Esophagus muscularis mucosa (tissue), 4 donors: ENCODE results near the gene FOXF1. TPM values are rescaled to one million over a fixed set of nuclear protein-coding genes. Genes with fewer than 3 reads are reported as not detected.
A peak's percentile ranks its signal among the peaks of the same experiment; 100 is the strongest.

Experiments
- DNase-seq: peaks from one replicate; pipeline ENCODE4 v3.0.0-alpha.2; 2017; ENCODE audit errors: extremely low spot score
- H3K27ac ChIP-seq, 4 donors: fragments of 200-600 bp; sonication (generic); replicated peaks in 1 of 4; 1 replicate in 3 of 4; 2 replicates in 1 of 4; pipeline ENCODE4 v1.5.1; 2016 to 2019; ENCODE audit warnings: mild to moderate bottlenecking in 1 of 4
- H3K27me3 ChIP-seq, 4 donors: fragments of 200-600 bp; sonication (generic); one replicate each; pipeline versions ENCODE4 v1.5.1 to v1.6.0; 2016 to 2019
- H3K36me3 ChIP-seq, 4 donors: fragments of 200-600 bp; sonication (generic); one replicate each; pipeline ENCODE4 v1.5.1; 2016 to 2019
- H3K4me1 ChIP-seq, 4 donors: fragments of 200-600 bp; sonication (generic); one replicate each; pipeline ENCODE4 v1.5.1; 2016 to 2019
- H3K4me3 ChIP-seq, 4 donors: fragments of 200-600 bp; sonication (generic); 1 replicate in 2 of 4; 2 replicates in 2 of 4; pipeline ENCODE4 v1.5.1; 2016 to 2019; ENCODE audit warnings: mild to moderate bottlenecking in 4 of 4, moderate library complexity in 1 of 4
- H3K9me3 ChIP-seq, 4 donors: fragments of 200-600 bp; sonication (generic); 1 replicate in 3 of 4; 2 replicates in 1 of 4; pipeline ENCODE4 v1.5.1; 2016 to 2019
- CTCF ChIP-seq, 3 experiments: fragments of 200-600 bp in 2 of 3; fragments of 450-650 bp in 1 of 3; sonication (generic) in 2 of 3; IDR thresholded peaks; one replicate each; pipeline ENCODE4 v1.5.1; 2017 to 2019; ENCODE audit warnings: antibody characterized with exemption in 3 of 3, mild to moderate bottlenecking in 2 of 3, moderate library complexity in 1 of 3
- EP300 ChIP-seq: sonication (generic); formaldehyde crosslinking; IDR thresholded peaks from one replicate; pipeline ENCODE4 v1.6.1; 2017; ENCODE audit warnings: antibody characterized with exemption
- POLR2A ChIP-seq: fragments of 450-650 bp; IDR thresholded peaks from one replicate; pipeline ENCODE4 v1.6.1; 2017; ENCODE audit warnings: antibody characterized with exemption, moderate library complexity, mild to moderate bottlenecking, low read depth
- POLR2AphosphoS5 ChIP-seq, 2 donors: sonication (generic); formaldehyde crosslinking; IDR thresholded peaks; one replicate each; pipeline ENCODE4 v1.6.1; 2017; ENCODE audit warnings: antibody characterized with exemption in 2 of 2
- WGBS: methylation state at CpG from one replicate; pipeline ENCODE4 v1.1.5; 2018; 5-methylcytosine and 5-hydroxymethylcytosine counted together
- intact Hi-C: fragments of 100-400 bp; cut with DNase I; formaldehyde crosslinking; loops from one replicate; pipeline ENCODE4 v1.15.1; 2023
- total RNA-seq, 4 donors: library from RNA; depleted of rRNA; stranded (reverse); fragments of >200 nt; gene quantifications; one replicate each; pipeline versions ENCODE4 v1.1.0 to v1.2.1, GENCODE V29; 2016

FOXF1 gene
- total RNA-seq, 4 donors from 2014 or later, result 40.7 to 94.5 (median 69.3) TPM

- Histone ChIP-seq H3K9me3 (no peaks in the 10 kb centered on the region), H3K27ac (no peak overlapping the region), H3K4me1 (peaks cover 8 to 31% (median 26%) of the 10 kb centered on the region in 4 donors), H3K36me3 (peaks cover 8 to 38% (median 23%) of the 10 kb centered on the region in 4 donors), H3K27me3 (peaks cover 0 to 6% (median 0%) of the 10 kb centered on the region in 4 donors), H3K4me3 (no peak overlapping the region)
- TF ChIP-seq POLR2A, result no peak
- TF ChIP-seq EP300, result no peak
- intact Hi-C loops, result no loop called here
- WGBS, result 92% methylated on average over 15 of the region's 22 CpGs
- DNase-seq, result no peak
Observed at GRCh38 chr16:86553356-86553755, 43.0 kb downstream of the FOXF1 start.

DNA sequence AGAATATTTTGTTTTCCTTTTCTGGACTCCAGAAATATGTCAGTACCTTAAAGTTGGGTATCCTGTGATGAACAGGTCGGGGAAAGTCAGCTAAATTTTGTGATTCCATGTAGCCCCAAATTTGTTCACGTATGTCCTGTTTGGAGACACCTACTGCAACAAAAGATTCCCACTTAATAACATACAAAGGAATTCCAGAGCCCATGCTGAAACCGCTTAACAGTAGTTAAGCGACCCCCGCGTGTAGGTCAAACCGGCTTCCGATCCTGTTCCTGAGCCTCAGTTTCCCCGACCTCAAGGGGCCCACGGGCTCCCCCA lies 44.2 kb downstream of the FOXF1 start:
- intact Hi-C loops, result no loop called here
- peaks cover 0 to 17% (median 0%) of the 10 kb centered on the region in 4 donors for H3K27me3 ChIP-seq
- no peaks in the 10 kb centered on the region for H3K9me3 ChIP-seq
- H3K27ac ChIP-seq, result peak overlapping the region; percentile 86 to 91 (median 90)
- H3K4me3 ChIP-seq, result peak overlapping the region; percentile 82 to 93 (median 86)
- no peak for DNase-seq
- peaks cover 4 to 26% (median 20%) of the 10 kb centered on the region in 4 donors for H3K36me3 ChIP-seq
- WGBS, result 4% methylated on average over 10 of the region's 10 CpGs
- H3K4me1 ChIP-seq, result peaks cover 8 to 31% (median 26%) of the 10 kb centered on the region in 4 donors
- TF ChIP-seq EP300 (no peak), CTCF (IDR thresholded peaks at IDR 0.05) (no peak), POLR2A (no peak), POLR2AphosphoS5 (IDR thresholded peaks at IDR 0.05) (no peak)

GRCh38 chr16:86554917-86555703 lies 44.8 kb downstream of the FOXF1 start, which contains the start of gene MTHFSD:
Gene MTHFSD, minus strand, starts transcription at chr16:86555235. Its CDS starts 51 bp downstream, at chr16:86555184.
- Histone ChIP-seq H3K4me3 (peak within 1 kb of the TSS; percentile 82 to 93 (median 86)), H3K27me3 (peaks cover 0 to 23% (median 0%) of the 10 kb centered on the region in 4 donors), H3K27ac (peak within 1 kb of the TSS; percentile 86 to 91 (median 90)), H3K36me3 (peaks cover 0 to 21% (median 15%) of the 10 kb centered on the region in 4 donors), H3K4me1 (peaks cover 8 to 31% (median 26%) of the 10 kb centered on the region in 4 donors), H3K9me3 (no peaks in the 10 kb centered on the region)
- DNase-seq, result peak; percentile 98
- TF ChIP-seq CTCF (IDR thresholded peaks at IDR 0.05) (peak in 1 of 3 experiments; percentile 28), POLR2A (peak; percentile 60), POLR2AphosphoS5 (IDR thresholded peaks at IDR 0.05) (peak; percentile 95 to 98), EP300 (no peak)
- 7% methylated on average over 33 of the region's 70 CpGs for WGBS
- intact Hi-C loops, result no loop called here

DNA sequence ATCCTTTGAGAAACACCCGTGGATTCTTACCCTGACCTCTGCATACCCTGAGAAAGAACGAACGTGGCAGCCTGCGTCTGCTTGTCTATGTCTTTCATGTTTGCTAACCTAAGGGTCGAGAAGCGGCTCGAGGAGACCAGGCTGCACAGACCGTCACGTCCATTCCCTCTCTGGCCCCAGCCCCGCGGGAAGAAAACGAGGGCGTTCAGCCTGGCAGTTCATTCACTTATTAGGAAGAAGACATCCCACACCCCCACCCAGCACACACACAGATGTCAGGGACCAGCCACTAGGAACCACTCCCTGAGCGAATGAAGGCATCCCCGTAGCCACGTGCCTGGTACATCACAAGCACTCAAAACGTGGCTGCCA lies 45.4 kb downstream of the FOXF1 start:
- H3K36me3 ChIP-seq, result peaks cover 0 to 15% (median 11%) of the 10 kb centered on the region in 4 donors
- DNase-seq, result no peak
- no peaks in the 10 kb centered on the region for H3K9me3 ChIP-seq
- H3K27me3 ChIP-seq, result peaks cover 0 to 29% (median 0%) of the 10 kb centered on the region in 4 donors
- peak overlapping the region; percentile 86 to 91 (median 90) for H3K27ac ChIP-seq
- peaks cover 8 to 31% (median 26%) of the 10 kb centered on the region in 4 donors for H3K4me1 ChIP-seq
- WGBS, result 32% methylated on average over 16 of the region's 17 CpGs
- peak overlapping the region; percentile 82 to 93 (median 86) for H3K4me3 ChIP-seq
- intact Hi-C loops, result no loop called here
- TF ChIP-seq POLR2AphosphoS5 (IDR thresholded peaks at IDR 0.05), result no peak
- no peak for TF ChIP-seq EP300
- no peak for TF ChIP-seq POLR2A
- TF ChIP-seq CTCF (IDR thresholded peaks at IDR 0.05), result no peak

GRCh38 chr16:86556576-86556975 lies 46.2 kb downstream of the FOXF1 start:
- H3K27ac ChIP-seq, result no peak overlapping the region
- H3K9me3 ChIP-seq, result no peaks in the 10 kb centered on the region
- peaks cover 8 to 31% (median 26%) of the 10 kb centered on the region in 4 donors for H3K4me1 ChIP-seq
- 71% methylated on average over 5 of the region's 5 CpGs for WGBS
- DNase-seq, result no peak
- TF ChIP-seq CTCF (IDR thresholded peaks at IDR 0.05) (no peak), POLR2A (no peak), POLR2AphosphoS5 (IDR thresholded peaks at IDR 0.05) (no peak), EP300 (no peak)
- intact Hi-C loops, result no loop called here
- H3K4me3 ChIP-seq, result no peak overlapping the region
- H3K27me3 ChIP-seq, result peaks cover 0 to 36% (median 3%) of the 10 kb centered on the region in 4 donors
- peaks cover 0 to 8% (median 5%) of the 10 kb centered on the region in 4 donors for H3K36me3 ChIP-seq
